NCI-H2196 treated with DMSO at 0.1 percent for 48 hours (cell line): ENCODE measurements around the gene SCP2D1.
A peak's percentile ranks its signal among the peaks of the same experiment; 100 is the strongest.
"Not testable (repeated sequence)": the region's sequence is repeated elsewhere in the genome, so short reads cannot be mapped to it uniquely, and the experiment has no call there.

Experiments
- DNase-seq: peaks from one replicate; lab custom pipeline; 2025; ENCODE audit not compliant: unreplicated experiment; lab: John Stamatoyannopoulos, UW

The SCP2D1 gene

DNA sequence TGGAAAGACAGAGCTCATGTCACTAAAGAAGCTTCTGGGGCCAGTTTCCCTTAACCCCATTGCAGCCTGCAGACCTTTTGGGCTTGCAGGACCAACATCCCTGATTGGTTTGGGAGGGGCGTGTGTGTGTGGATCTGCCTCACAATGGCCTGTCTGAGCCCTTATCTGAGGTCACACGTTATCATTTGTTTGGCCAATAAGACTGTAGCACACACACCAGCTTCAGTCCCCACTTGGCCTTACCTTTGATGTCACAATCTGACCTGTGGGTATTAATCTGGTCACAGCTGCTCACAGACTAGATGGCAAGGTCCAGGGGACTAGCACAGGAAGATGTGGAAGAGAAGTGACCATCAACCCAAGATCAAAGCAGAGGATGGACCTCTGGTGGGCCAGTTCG, at the start of gene SCP2D1:
Gene SCP2D1, plus strand, starts transcription at position 301 of the 400 bp plus-strand sequence. Its CDS starts 33 bp downstream, at position 334.
- DNase-seq, result no peak

GRCh38 chr20:18767676-18768075, 45.9 kb upstream of the SCP2D1 start:
- DNase-seq, result no peak

- no peak for DNase-seq
Observed at GRCh38 chr20:18773566-18773965, 40.0 kb upstream of the SCP2D1 start.

DNA sequence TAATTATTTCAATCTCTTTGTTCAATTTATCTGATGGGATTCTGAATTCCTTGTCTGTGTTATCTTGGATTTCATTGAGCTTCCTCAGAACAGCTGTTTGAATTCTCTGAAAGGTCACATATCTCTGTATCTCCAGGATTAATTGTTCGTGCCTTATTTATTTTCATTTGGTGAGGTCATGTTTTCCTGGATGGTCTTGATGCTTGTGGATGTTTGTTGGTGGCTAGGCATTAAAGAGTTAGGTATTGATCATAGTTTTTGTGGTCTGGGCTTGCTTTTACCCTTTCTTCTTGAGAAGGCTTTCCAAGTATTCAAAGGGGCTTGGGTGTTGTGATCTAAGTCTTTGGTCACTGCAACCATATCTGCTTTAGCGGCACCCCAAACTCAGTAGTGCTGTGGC, 39.4 kb upstream of the SCP2D1 start:
- no peak for DNase-seq

- no peak for DNase-seq
Observed at GRCh38 chr20:18775633-18776032, 38.0 kb upstream of the SCP2D1 start.

- no peak for DNase-seq
Observed at GRCh38 chr20:18778690-18779392, 34.7 kb upstream of the SCP2D1 start.

- DNase-seq, result no peak
Observed at GRCh38 chr20:18780385-18781130, 33.0 kb upstream of the SCP2D1 start.

- DNase-seq, result no peak
Observed at GRCh38 chr20:18781509-18781908, 32.1 kb upstream of the SCP2D1 start.

DNA sequence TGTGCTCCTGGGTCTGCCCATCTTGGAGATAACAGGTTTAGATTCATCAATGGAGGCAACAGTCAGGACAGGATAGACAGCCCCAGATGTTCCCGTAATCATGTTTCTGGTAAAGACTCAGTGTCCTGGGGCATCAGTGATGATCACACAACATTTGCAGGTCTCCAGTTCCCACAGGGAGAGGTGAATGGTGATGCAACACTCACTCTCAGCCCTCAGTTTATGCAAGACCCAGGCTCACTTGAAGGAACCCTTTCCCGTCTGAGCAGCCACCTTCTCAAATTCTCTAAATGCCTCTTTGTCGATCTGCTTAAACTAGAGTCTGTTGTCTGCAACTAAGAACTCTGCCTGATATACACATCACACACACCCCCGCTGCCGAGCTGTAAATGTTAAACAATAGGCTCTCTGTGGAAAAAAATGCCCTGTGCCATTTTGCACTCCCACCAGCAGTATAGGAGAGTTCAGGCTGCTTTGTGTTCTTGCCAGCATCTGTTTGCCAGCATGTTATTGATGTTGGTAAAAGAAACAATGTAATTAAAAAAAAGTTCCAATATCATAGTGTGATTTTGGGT, 30.1 kb upstream of the SCP2D1 start:
- no peak for DNase-seq

DNA sequence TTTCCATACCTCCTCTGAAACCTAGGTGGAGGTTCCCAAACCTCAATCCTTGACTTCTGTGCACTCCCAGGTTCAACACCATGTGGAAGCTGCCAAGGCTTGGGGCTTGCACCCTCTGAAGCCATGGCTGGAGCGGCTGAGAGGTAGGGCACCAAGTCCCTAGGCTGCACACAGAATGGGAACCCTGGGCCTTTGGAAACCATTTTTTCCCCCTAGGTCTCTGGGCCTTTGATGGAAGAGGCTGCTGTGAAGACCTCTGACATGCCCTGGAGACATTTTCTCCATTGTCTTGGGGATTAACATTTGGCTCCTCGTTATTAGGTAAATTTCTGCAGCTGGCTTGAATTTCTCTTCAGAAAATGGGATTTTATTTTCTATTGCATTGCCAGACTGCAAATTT, 26.5 kb upstream of the SCP2D1 start:
- DNase-seq, result not testable (repeated sequence)

DNA sequence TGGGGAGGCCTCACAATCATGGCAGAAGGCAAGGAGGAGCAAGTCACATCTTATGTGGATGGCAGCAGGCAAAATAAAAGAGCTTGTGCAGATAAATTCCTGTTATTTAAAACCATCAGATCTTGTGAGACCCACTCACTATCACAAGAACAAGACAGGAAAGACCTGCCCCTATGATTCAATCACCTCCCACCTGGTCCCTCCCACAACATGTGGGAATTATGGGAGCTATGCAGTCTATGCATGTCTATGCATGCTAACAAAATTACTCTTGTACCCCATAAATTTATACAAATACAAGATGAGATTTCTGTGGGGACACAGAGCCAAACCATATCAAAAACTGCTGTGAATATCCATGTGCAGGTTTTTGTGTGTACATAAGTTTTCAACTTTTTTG, 25.6 kb upstream of the SCP2D1 start:
- no peak for DNase-seq

DNA sequence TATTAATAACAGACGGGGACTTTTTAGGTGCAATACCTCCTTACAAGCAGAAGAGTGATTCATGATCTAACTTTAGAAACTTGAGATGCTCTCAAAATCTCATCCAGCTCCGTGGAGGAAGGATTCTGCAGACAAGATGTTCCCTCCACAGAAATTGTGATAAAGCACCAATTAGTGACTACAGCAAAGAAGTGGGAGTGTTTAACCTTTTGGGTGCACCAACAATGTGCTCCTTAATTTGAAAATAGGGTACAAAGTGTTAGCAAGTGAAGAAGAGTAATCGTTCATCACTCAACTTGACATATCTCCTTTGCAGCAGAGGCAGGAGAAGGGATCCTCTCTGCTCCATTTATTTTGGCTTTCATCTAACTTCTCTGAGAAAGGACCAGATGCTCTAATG, 22.8 kb upstream of the SCP2D1 start:
- no peak for DNase-seq

DNA sequence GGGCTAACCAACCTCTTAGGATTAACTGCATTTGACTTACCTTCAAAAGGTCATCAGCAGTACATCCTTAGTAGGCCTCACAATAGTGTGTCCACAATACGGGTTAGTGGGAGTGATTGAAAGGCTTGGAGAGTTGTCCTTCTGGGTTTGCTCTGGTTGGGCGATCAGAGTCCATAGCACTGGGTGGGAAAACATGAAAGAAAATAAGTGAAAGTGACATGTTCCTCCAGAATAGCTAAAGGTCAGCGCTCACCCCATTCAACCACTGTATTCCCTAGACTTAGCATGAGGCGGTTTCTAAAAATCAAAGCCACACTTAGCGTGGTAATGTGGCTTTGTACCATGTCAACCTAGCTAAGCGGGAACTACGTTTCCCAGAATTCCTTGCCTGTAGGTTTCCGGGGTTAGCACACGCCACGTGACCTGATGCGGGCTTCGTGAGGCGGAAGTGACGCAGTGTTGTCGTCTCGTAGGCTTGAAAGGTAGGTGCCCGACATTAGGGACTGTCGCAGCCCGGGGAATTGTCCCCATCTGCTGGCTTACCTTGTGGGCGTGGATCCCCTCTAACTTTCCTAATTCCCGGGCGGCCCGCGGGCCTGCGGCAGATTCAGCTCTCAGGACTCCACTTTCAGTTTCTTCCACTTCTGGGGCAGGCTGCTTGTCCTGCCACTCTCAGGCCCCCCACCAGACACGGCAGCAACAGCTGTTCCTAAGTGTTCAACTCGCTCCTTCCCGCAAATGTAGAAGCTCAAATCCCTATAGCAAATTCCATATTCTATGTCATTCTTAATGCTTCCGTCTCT, 19.8 kb upstream of the SCP2D1 start:
- peak; percentile 87 for DNase-seq

GRCh38 chr20:18794428-18794787, 19.2 kb upstream of the SCP2D1 start:
- no peak for DNase-seq

GRCh38 chr20:18795366-18795765, 18.2 kb upstream of the SCP2D1 start:
- no peak for DNase-seq

DNA sequence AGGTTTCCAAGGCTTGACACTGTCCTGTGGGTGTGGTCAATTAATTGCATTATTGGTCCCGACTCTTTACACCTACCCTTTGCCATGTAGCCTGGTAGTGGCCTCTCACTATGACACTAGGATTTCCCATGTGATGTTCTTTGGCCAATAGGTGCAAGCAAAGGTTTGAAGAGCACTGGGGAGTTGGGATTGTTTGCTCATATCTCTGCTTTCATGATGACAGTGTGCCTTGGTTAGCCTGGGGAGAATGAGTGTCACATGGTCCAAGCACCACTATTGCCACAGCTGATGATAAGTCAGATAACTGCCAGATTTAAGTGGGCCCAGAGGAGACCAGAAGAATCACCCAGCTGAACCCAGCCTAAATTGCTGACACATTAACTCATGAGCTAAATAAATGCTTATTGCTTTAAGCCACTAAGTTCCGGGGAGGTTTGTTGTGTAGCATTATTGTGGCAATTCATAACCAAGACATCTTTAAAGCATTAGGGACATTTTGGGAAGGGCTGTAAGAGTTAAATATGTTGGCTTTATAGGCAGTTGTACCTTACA, 17.2 kb upstream of the SCP2D1 start:
- no peak for DNase-seq

- DNase-seq, result no peak
Observed at GRCh38 chr20:18801516-18801915, 12.1 kb upstream of the SCP2D1 start.

- DNase-seq, result no peak
Observed at GRCh38 chr20:18802012-18802634, 11.5 kb upstream of the SCP2D1 start.

- no peak for DNase-seq
Observed at GRCh38 chr20:18805881-18806280, 7.7 kb upstream of the SCP2D1 start.

- no peak for DNase-seq
Observed at GRCh38 chr20:18808712-18809111, 4.9 kb upstream of the SCP2D1 start.

GRCh38 chr20:18811186-18811585, 2.4 kb upstream of the SCP2D1 start:
- DNase-seq, result no peak
